Measurements from ENCODE around the gene ARAP1. TPM values are rescaled to one million over a fixed set of nuclear protein-coding genes. Genes with fewer than 3 reads are reported as not detected.

The ARAP1 gene
- polyA plus RNA-seq, 1 donor (not counting 4 experiments of a cell fraction or from before 2014, with no cell fraction given) = 32.8 TPM

GRCh38 chr11:72745511-72745910 lies 6.7 kb downstream of the ARAP1 start:
- no peak overlapping the region for H2AFZ ChIP-seq (ENCODE audit: control insufficient read depth, low read length)
- no peak for FAIRE-seq
- DNase-seq (ENCODE audit: low read depth, low spot score) = no peak
- dilution Hi-C loops (cut with MboI; ENCODE audit: extremely low pct_ligation_motif_present, low sequenced_read_pairs) = no loop called here
- H3K79me2 ChIP-seq (ENCODE audit: control insufficient read depth, insufficient read depth, low read length) = peaks cover 36% of the 10 kb centered on the region
- H3K9ac ChIP-seq (ENCODE audit: control insufficient read depth, extremely low read depth, insufficient read depth, low read length) = no peak overlapping the region
- TF ChIP-seq CTCF (optimal IDR thresholded peaks at IDR 0.05 in 1 of 3, IDR thresholded peaks at IDR 0.05 in 1 of 3, conservative IDR thresholded peaks at IDR 0.05 in 1 of 3; ENCODE audit: extremely low read depth in 1 of 3, insufficient read depth in 2 of 3, low read length in 3 of 3) (no peak), EZH2 (IDR thresholded peaks at IDR 0.05; ENCODE audit: low read length) (no peak)
- H3K9me3 ChIP-seq (ENCODE audit: control insufficient read depth, low read depth, low read length) = no peaks in the 10 kb centered on the region
- H3K4me2 ChIP-seq (ENCODE audit: control insufficient read depth, extremely low read depth, insufficient read depth, low read depth, low read length) = no peak overlapping the region
- H3K4me1 ChIP-seq (ENCODE audit: control insufficient read depth, extremely low read depth, insufficient read depth, low read length) = peaks cover 27% of the 10 kb centered on the region
- H3K27ac ChIP-seq (ENCODE audit: control insufficient read depth, insufficient read depth, low read length) = no peak overlapping the region
- H3K27me3 ChIP-seq (ENCODE audit: control insufficient read depth, extremely low read depth, insufficient read depth, low read length) = no peaks in the 10 kb centered on the region
- H3K9me1 ChIP-seq (ENCODE audit: control insufficient read depth, extremely low read depth, insufficient read depth, low read length) = no peaks in the 10 kb centered on the region
- H3K4me3 ChIP-seq (ENCODE audit: control insufficient read depth in 2 of 3, extremely low read depth in 1 of 3, insufficient read depth in 2 of 3, low read depth in 1 of 3, low read length in 3 of 3) = no peak overlapping the region
- peaks cover 1 to 4% of the 10 kb centered on the region in 2 experiments for H3K36me3 ChIP-seq (ENCODE audit: control insufficient read depth in 2 of 2, extremely low read depth in 1 of 2, insufficient read depth in 2 of 2, low read length in 2 of 2)
- H4K20me1 ChIP-seq (ENCODE audit: control insufficient read depth, extremely low read depth, insufficient read depth, low read length) = peaks cover 3% of the 10 kb centered on the region

GRCh38 chr11:72744474-72744873 lies 7.7 kb downstream of the ARAP1 start:
- no peak overlapping the region for H3K4me3 ChIP-seq (ENCODE audit: control insufficient read depth in 2 of 3, extremely low read depth in 1 of 3, insufficient read depth in 2 of 3, low read depth in 1 of 3, low read length in 3 of 3)
- no peak for DNase-seq (ENCODE audit: low read depth, low spot score)

More at GRCh38 chr11:72744474-72744873, 7.7 kb downstream of the ARAP1 start:
- TF ChIP-seq EZH2 (IDR thresholded peaks at IDR 0.05; ENCODE audit: low read length) (no peak), CTCF (optimal IDR thresholded peaks at IDR 0.05 in 1 of 3, IDR thresholded peaks at IDR 0.05 in 1 of 3, conservative IDR thresholded peaks at IDR 0.05 in 1 of 3; ENCODE audit: extremely low read depth in 1 of 3, insufficient read depth in 2 of 3, low read length in 3 of 3) (no peak)
- no peak for FAIRE-seq
- no peaks in the 10 kb centered on the region for H3K9me1 ChIP-seq (ENCODE audit: control insufficient read depth, extremely low read depth, insufficient read depth, low read length)
- no peaks in the 10 kb centered on the region for H3K9me3 ChIP-seq (ENCODE audit: control insufficient read depth, low read depth, low read length)
- no peak overlapping the region for H3K9ac ChIP-seq (ENCODE audit: control insufficient read depth, extremely low read depth, insufficient read depth, low read length)
- peaks cover 3% of the 10 kb centered on the region for H4K20me1 ChIP-seq (ENCODE audit: control insufficient read depth, extremely low read depth, insufficient read depth, low read length)
- no peaks in the 10 kb centered on the region for H3K27me3 ChIP-seq (ENCODE audit: control insufficient read depth, extremely low read depth, insufficient read depth, low read length)
- peaks cover 38% of the 10 kb centered on the region for H3K79me2 ChIP-seq (ENCODE audit: control insufficient read depth, insufficient read depth, low read length)
- H3K4me1 ChIP-seq (ENCODE audit: control insufficient read depth, extremely low read depth, insufficient read depth, low read length) = peaks cover 28% of the 10 kb centered on the region
- H3K36me3 ChIP-seq (ENCODE audit: control insufficient read depth in 2 of 2, extremely low read depth in 1 of 2, insufficient read depth in 2 of 2, low read length in 2 of 2) = peaks cover 1 to 8% of the 10 kb centered on the region in 2 experiments
- H3K4me2 ChIP-seq (ENCODE audit: control insufficient read depth, extremely low read depth, insufficient read depth, low read depth, low read length) = no peak overlapping the region
- H2AFZ ChIP-seq (ENCODE audit: control insufficient read depth, low read length) = no peak overlapping the region
- dilution Hi-C loops (cut with MboI; ENCODE audit: extremely low pct_ligation_motif_present, low sequenced_read_pairs) = no loop called here
- H3K27ac ChIP-seq (ENCODE audit: control insufficient read depth, insufficient read depth, low read length) = no peak overlapping the region
